Tibial nerve (tissue), 4 donors: ENCODE results near the gene ADRB1.

ENCODE experiments used
- EP300 ChIP-seq, 2 donors: sonication (generic); formaldehyde crosslinking; IDR thresholded peaks; one replicate each; pipeline ENCODE4 v1.6.1; 2017; ENCODE audit warnings: antibody characterized with exemption in 2 of 2, mild to moderate bottlenecking in 1 of 2
- POLR2A ChIP-seq, 2 donors: fragments of 450-650 bp; IDR thresholded peaks; one replicate each; pipeline ENCODE4 v1.6.1; 2017; ENCODE audit warnings: antibody characterized with exemption in 2 of 2, mild to moderate bottlenecking in 2 of 2, moderate library complexity in 2 of 2
- TF ChIP-seq, protein P1 (sequence below), 5 experiments: fragments of 200-600 bp in 3 of 5; fragments of 450-650 bp in 2 of 5; sonication (generic) in 3 of 5; IDR thresholded peaks; one replicate each; pipeline ENCODE4 v1.5.1; 2016 to 2019; ENCODE audit warnings: antibody characterized with exemption in 5 of 5, mild to moderate bottlenecking in 3 of 5, moderate library complexity in 2 of 5

DNA sequence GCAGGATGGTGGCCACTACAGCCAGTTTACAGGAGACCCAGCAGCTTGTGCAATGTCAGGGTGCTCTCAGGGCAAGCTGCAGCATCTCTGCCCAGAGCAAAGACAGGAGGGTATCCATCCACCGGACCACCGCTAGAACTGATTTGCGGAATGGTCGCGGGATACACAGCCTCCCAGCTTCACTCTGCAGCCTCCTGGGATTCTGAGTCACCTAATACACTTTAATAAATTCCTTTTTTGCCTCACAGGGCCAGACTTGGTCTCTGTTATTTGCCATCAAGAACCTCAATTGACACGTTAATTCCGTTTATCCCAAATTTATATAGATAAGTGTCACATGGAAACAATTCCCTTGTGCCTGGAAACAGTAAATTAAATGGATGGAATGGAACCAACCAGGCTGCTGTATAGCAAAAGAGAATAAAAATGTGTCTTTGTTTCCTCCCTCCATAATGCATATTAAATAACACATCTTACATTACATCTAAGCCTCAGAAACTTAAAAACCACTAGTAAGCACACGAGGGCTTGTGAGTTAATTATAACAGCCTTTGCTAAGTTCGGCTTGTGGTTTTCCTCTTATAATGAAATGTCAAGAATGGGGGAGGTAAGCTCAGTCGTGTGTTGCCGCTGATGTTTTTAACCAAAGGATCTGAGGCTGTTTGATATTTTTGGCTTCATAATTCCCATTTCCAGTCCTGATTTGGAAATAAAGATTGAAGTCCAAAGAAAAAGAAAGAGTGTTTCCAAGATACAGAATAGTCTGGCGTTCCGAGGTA lies 52.1 kb downstream of the ADRB1 start:
- TF ChIP-seq, protein P1, sequence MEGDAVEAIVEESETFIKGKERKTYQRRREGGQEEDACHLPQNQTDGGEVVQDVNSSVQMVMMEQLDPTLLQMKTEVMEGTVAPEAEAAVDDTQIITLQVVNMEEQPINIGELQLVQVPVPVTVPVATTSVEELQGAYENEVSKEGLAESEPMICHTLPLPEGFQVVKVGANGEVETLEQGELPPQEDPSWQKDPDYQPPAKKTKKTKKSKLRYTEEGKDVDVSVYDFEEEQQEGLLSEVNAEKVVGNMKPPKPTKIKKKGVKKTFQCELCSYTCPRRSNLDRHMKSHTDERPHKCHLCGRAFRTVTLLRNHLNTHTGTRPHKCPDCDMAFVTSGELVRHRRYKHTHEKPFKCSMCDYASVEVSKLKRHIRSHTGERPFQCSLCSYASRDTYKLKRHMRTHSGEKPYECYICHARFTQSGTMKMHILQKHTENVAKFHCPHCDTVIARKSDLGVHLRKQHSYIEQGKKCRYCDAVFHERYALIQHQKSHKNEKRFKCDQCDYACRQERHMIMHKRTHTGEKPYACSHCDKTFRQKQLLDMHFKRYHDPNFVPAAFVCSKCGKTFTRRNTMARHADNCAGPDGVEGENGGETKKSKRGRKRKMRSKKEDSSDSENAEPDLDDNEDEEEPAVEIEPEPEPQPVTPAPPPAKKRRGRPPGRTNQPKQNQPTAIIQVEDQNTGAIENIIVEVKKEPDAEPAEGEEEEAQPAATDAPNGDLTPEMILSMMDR (IDR thresholded peaks at IDR 0.05), result no peak
- TF ChIP-seq EP300 (IDR thresholded peaks at IDR 0.05), result no peak
- TF ChIP-seq POLR2A (IDR thresholded peaks at IDR 0.05), result no peak
